GM18951 (cell line): Measurements from ENCODE around the gene TMC1.
"Not testable (repeated sequence)": the region's sequence is repeated elsewhere in the genome, so short reads cannot be mapped to it uniquely, and the experiment has no call there.

ENCODE experiments used
- POLR2A ChIP-seq: IDR thresholded peaks from 4 replicates; pipeline ENCODE4 v1.6.1; 2011; ENCODE audit warnings: mild to moderate bottlenecking; ENCODE audit not compliant: insufficient read length, insufficient read depth; ENCODE audit errors: extremely low read depth
- in situ Hi-C: fragments of 300-500 bp; cut with MboI; formaldehyde crosslinking; loops from one replicate; pipeline ENCODE4 v1.12.0; 2022; ENCODE audit warnings: low sequenced_read_pairs, mixed read lengths, inconsistent platforms; ENCODE audit not compliant: unreplicated experiment

The TMC1 gene

DNA sequence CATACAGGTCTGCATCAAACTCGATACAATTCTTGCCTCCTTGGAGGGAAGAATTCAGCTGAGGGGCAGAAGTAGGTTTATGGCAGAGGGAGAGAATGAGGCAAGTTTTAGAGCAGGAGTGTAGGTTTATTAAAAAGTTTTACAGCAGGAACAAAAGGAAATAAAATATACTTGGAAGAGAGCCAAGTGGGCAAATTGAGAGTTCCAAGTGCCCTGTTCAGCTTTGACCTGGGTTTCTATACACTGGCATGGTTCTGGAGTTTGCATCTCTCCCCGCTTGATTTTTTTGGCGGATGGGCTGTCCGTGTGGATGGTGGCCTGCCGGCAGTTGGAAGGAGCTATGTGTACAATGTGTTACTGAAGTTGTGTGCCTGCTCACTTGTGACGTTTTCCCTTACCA, 315.4 kb downstream of the TMC1 start:
- in situ Hi-C loops: no loop called here

DNA sequence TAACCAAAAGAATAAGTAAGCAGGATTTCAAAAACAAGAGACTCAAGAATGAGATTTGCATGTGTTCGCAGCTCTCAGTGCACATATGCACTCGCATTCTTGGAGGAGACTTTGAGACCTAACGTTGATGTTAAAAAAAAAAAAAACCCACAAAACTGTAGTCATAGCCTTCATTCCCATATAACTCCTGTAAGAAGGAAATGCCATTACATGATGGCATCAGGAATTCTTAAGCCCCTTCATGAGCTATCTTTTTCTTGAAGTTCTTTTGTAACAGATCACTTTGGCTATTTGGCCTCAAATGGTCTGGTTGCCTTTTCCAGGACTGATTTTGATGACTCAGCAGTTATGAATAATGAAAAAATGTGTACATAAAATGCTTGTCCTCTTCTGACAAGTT, 317.7 kb downstream of the TMC1 start:
- in situ Hi-C loops: no loop called here
- TF ChIP-seq POLR2A: no peak

More for the DNA sequence above, 315.4 kb downstream of the TMC1 start:
- TF ChIP-seq POLR2A: no peak

GRCh38 chr9:72843520-72844439, 322.4 kb downstream of the TMC1 start:
- in situ Hi-C loops: no loop called here
- no peak for TF ChIP-seq POLR2A

DNA sequence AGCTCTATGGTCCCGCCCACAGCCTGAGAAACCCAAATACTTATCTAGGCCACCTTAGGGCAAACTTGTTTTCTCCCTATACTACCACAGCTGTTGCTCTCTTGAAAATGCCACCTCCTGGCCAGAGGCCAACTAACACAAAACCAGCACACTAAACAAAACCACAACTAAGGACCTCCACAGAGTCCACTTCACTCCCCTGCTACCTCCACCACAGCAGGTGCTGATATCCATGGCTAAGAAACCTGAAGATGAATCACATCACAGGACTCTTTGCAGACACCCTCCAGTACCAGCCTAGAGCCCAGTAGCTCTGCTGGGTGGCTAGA, 323.0 kb downstream of the TMC1 start:
- in situ Hi-C loops: no loop called here

GRCh38 chr9:72845052-72845451, 323.6 kb downstream of the TMC1 start:
- in situ Hi-C loops: not testable (repeated sequence)

More for the DNA sequence above, 323.0 kb downstream of the TMC1 start:
- TF ChIP-seq POLR2A: no peak

DNA sequence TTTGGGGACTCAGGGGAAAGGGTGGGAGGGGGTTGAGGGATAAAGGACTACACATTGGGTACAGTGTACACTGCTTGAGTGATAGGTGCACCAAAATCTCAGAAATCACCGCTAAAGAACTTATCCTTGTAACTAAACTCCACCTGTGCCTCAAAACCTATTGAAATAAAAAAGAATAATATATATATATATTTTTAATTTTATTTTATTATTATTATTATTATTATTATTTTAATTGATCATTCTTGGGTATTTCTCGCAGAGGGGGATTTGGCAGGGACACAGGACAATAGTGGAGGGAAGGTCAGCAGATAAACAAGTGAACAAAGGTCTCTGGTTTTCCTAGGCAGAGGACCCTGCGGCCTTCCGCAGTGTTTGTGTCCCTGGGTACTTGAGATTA, 328.8 kb downstream of the TMC1 start:
- in situ Hi-C loops: not testable (repeated sequence)

DNA sequence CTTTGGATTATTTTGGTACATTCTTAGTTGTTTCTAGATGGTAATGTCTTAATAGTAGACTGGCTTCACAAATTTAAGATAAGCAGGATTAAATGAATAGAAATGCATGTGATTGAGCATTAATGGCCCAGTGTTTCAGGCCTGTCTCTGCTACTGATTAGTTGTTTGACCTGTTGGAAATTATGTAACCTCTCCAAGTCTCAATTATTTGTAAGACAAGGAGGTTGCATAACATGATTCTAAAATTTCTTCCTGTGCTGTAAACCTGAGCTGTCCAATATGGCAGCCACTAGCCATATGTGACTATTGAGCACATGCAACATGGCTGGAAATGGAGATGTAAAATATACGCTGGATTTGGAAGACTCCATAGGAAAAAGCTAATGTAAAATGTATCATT, 333.9 kb downstream of the TMC1 start:
- in situ Hi-C loops: no loop called here
- TF ChIP-seq POLR2A: no peak

GRCh38 chr9:72855890-72856523, 334.6 kb downstream of the TMC1 start:
- no peak for TF ChIP-seq POLR2A
- in situ Hi-C loops: no loop called here

GRCh38 chr9:72856972-72857623, 335.7 kb downstream of the TMC1 start:
- in situ Hi-C loops: no loop called here
- TF ChIP-seq POLR2A: no peak

GRCh38 chr9:72857624-72857996, 336.2 kb downstream of the TMC1 start:
- in situ Hi-C loops: no loop called here
- TF ChIP-seq POLR2A: no peak

GRCh38 chr9:72858089-72858912, 336.9 kb downstream of the TMC1 start:
- in situ Hi-C loops: no loop called here
- TF ChIP-seq POLR2A: no peak

DNA sequence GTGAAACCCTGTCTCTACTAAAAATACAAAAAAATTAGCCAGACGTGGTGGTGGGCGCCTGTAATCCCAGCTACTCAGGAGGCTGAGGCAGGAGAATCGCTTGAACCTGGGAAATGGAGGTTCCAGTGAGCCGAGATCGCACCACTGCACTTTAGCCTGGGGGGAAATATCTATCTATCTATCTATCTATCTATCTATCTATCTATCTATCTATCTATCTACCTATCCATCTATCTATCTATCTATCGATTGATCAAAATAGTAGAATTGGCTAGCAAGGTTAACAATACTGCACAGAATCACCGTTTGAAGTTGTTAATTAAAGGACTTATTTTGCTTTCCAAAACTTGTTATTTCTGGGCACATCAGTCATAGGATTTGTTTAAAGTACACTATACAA, 341.4 kb downstream of the TMC1 start:
- in situ Hi-C loops: not testable (repeated sequence)

- TF ChIP-seq POLR2A: no peak
- in situ Hi-C loops: no loop called here
These were observed 342.2 kb downstream of the TMC1 start for GRCh38 chr9:72863456-72864094.
